ENCODE results near the gene SMPD3.

SMPD3 gene

GRCh38 chr16:68367030-68367429 lies 81.3 kb downstream of the SMPD3 start:
- peaks cover 2% of the 10 kb centered on the region for H3K36me3 Mint-ChIP-seq (ENCODE audit: low read depth)
- no peak overlapping the region for H3K4me3 Mint-ChIP-seq
- H3K27ac Mint-ChIP-seq: no peak overlapping the region
- no peaks in the 10 kb centered on the region for H3K9me3 Mint-ChIP-seq
- H3K4me1 Mint-ChIP-seq (ENCODE audit: low read depth): peaks cover 34% of the 10 kb centered on the region
- H3K27me3 Mint-ChIP-seq (ENCODE audit: low read depth): peaks cover 38% of the 10 kb centered on the region
- no peak for DNase-seq (ENCODE audit: low spot score)

GRCh38 chr16:68366062-68366461 lies 82.2 kb downstream of the SMPD3 start:
- peaks cover 34% of the 10 kb centered on the region for H3K4me1 Mint-ChIP-seq (ENCODE audit: low read depth)
- H3K9me3 Mint-ChIP-seq: no peaks in the 10 kb centered on the region
- peaks cover 2% of the 10 kb centered on the region for H3K36me3 Mint-ChIP-seq (ENCODE audit: low read depth)
- DNase-seq (ENCODE audit: low spot score): no peak
- H3K27ac Mint-ChIP-seq: no peak overlapping the region
- H3K27me3 Mint-ChIP-seq (ENCODE audit: low read depth): peaks cover 34% of the 10 kb centered on the region
- H3K4me3 Mint-ChIP-seq: no peak overlapping the region

GRCh38 chr16:68365167-68365817 lies 83.0 kb downstream of the SMPD3 start:
- Mint-ChIP-seq H3K4me3 (no peak overlapping the region), H3K36me3 (ENCODE audit: low read depth) (peaks cover 6% of the 10 kb centered on the region)

GRCh38 chr16:68364561-68364998 lies 83.7 kb downstream of the SMPD3 start:
- no peak for DNase-seq (ENCODE audit: low spot score)
- Mint-ChIP-seq H3K36me3 (ENCODE audit: low read depth) (peaks cover 7% of the 10 kb centered on the region), H3K27ac (no peak overlapping the region), H3K4me1 (ENCODE audit: low read depth) (peaks cover 23% of the 10 kb centered on the region), H3K9me3 (no peaks in the 10 kb centered on the region), H3K27me3 (ENCODE audit: low read depth) (peaks cover 24% of the 10 kb centered on the region), H3K4me3 (no peak overlapping the region)

More at GRCh38 chr16:68365167-68365817, 83.0 kb downstream of the SMPD3 start:
- Mint-ChIP-seq H3K27ac (no peak overlapping the region), H3K9me3 (no peaks in the 10 kb centered on the region), H3K27me3 (ENCODE audit: low read depth) (peaks cover 27% of the 10 kb centered on the region), H3K4me1 (ENCODE audit: low read depth) (peaks cover 28% of the 10 kb centered on the region)
- no peak for DNase-seq (ENCODE audit: low spot score)

GRCh38 chr16:68363658-68364521 lies 84.4 kb downstream of the SMPD3 start:
- Mint-ChIP-seq H3K27me3 (ENCODE audit: low read depth) (peaks cover 24% of the 10 kb centered on the region), H3K9me3 (no peaks in the 10 kb centered on the region), H3K4me3 (no peak overlapping the region), H3K4me1 (ENCODE audit: low read depth) (peaks cover 17% of the 10 kb centered on the region), H3K36me3 (ENCODE audit: low read depth) (peaks cover 7% of the 10 kb centered on the region), H3K27ac (no peak overlapping the region)
- no peak for DNase-seq (ENCODE audit: low spot score)

GRCh38 chr16:68362947-68363657 lies 85.2 kb downstream of the SMPD3 start:
- peaks cover 10% of the 10 kb centered on the region for H3K36me3 Mint-ChIP-seq (ENCODE audit: low read depth)
- H3K4me1 Mint-ChIP-seq (ENCODE audit: low read depth): peaks cover 12% of the 10 kb centered on the region
- DNase-seq (ENCODE audit: low spot score): no peak
- no peaks in the 10 kb centered on the region for H3K9me3 Mint-ChIP-seq
- peaks cover 16% of the 10 kb centered on the region for H3K27me3 Mint-ChIP-seq (ENCODE audit: low read depth)
- no peak overlapping the region for H3K27ac Mint-ChIP-seq
- H3K4me3 Mint-ChIP-seq: no peak overlapping the region

- Mint-ChIP-seq H3K4me1 (ENCODE audit: low read depth) (peaks cover 11% of the 10 kb centered on the region), H3K27me3 (ENCODE audit: low read depth) (peaks cover 10% of the 10 kb centered on the region), H3K4me3 (no peak overlapping the region), H3K27ac (no peak overlapping the region), H3K36me3 (ENCODE audit: low read depth) (peaks cover 17% of the 10 kb centered on the region), H3K9me3 (no peaks in the 10 kb centered on the region)
- no peak for DNase-seq (ENCODE audit: low spot score)
Measured at GRCh38 chr16:68362262-68362913, 85.9 kb downstream of the SMPD3 start.

GRCh38 chr16:68361485-68361884 lies 86.8 kb downstream of the SMPD3 start:
- Mint-ChIP-seq H3K9me3 (no peaks in the 10 kb centered on the region), H3K27me3 (ENCODE audit: low read depth) (peaks cover 8% of the 10 kb centered on the region), H3K36me3 (ENCODE audit: low read depth) (peaks cover 25% of the 10 kb centered on the region), H3K27ac (no peak overlapping the region), H3K4me3 (no peak overlapping the region), H3K4me1 (ENCODE audit: low read depth) (peaks cover 18% of the 10 kb centered on the region)
- DNase-seq (ENCODE audit: low spot score): no peak

- DNase-seq (ENCODE audit: low spot score): no peak
- H3K36me3 Mint-ChIP-seq (ENCODE audit: low read depth): peaks cover 30% of the 10 kb centered on the region
- H3K4me3 Mint-ChIP-seq: no peak overlapping the region
- H3K9me3 Mint-ChIP-seq: no peaks in the 10 kb centered on the region
- H3K27me3 Mint-ChIP-seq (ENCODE audit: low read depth): peaks cover 6% of the 10 kb centered on the region
- peaks cover 22% of the 10 kb centered on the region for H3K4me1 Mint-ChIP-seq (ENCODE audit: low read depth)
- H3K27ac Mint-ChIP-seq: no peak overlapping the region
Measured at GRCh38 chr16:68360956-68361355, 87.4 kb downstream of the SMPD3 start.

- no peak for DNase-seq (ENCODE audit: low spot score)
- H3K36me3 Mint-ChIP-seq (ENCODE audit: low read depth): peaks cover 34% of the 10 kb centered on the region
- H3K4me3 Mint-ChIP-seq: no peak overlapping the region
- H3K4me1 Mint-ChIP-seq (ENCODE audit: low read depth): peaks cover 25% of the 10 kb centered on the region
- peaks cover 3% of the 10 kb centered on the region for H3K27me3 Mint-ChIP-seq (ENCODE audit: low read depth)
- H3K9me3 Mint-ChIP-seq: no peaks in the 10 kb centered on the region
- H3K27ac Mint-ChIP-seq: no peak overlapping the region
Measured at GRCh38 chr16:68360547-68360946, 87.8 kb downstream of the SMPD3 start.

- Mint-ChIP-seq H3K27ac (no peak overlapping the region), H3K27me3 (ENCODE audit: low read depth) (no peaks in the 10 kb centered on the region), H3K4me1 (ENCODE audit: low read depth) (peaks cover 34% of the 10 kb centered on the region), H3K36me3 (ENCODE audit: low read depth) (peaks cover 43% of the 10 kb centered on the region), H3K4me3 (no peak overlapping the region), H3K9me3 (no peaks in the 10 kb centered on the region)
- DNase-seq (ENCODE audit: low spot score): no peak
Measured at GRCh38 chr16:68359398-68360191, 88.7 kb downstream of the SMPD3 start.

- no peaks in the 10 kb centered on the region for H3K27me3 Mint-ChIP-seq (ENCODE audit: low read depth)
- H3K4me3 Mint-ChIP-seq: no peak overlapping the region
- H3K9me3 Mint-ChIP-seq: no peaks in the 10 kb centered on the region
- H3K27ac Mint-ChIP-seq: no peak overlapping the region
- H3K4me1 Mint-ChIP-seq (ENCODE audit: low read depth): peaks cover 33% of the 10 kb centered on the region
- peaks cover 49% of the 10 kb centered on the region for H3K36me3 Mint-ChIP-seq (ENCODE audit: low read depth)
- DNase-seq (ENCODE audit: low spot score): no peak
Measured at GRCh38 chr16:68358951-68359350, 89.4 kb downstream of the SMPD3 start.

GRCh38 chr16:68357923-68358322 lies 90.4 kb downstream of the SMPD3 start:
- Mint-ChIP-seq H3K4me3 (no peak overlapping the region), H3K36me3 (ENCODE audit: low read depth) (peaks cover 60% of the 10 kb centered on the region), H3K27me3 (ENCODE audit: low read depth) (no peaks in the 10 kb centered on the region), H3K27ac (no peak overlapping the region), H3K4me1 (ENCODE audit: low read depth) (peaks cover 32% of the 10 kb centered on the region), H3K9me3 (no peaks in the 10 kb centered on the region)
- DNase-seq (ENCODE audit: low spot score): no peak

Measured in T-helper 2 cell treated with Interferon-gamma antibody and Interleukin-4, amounts not matched to agents 5 μg/mL and 100 μg/mL, for 36 hours (primary cell).